Transverse colon (tissue), 3 donors: Measurements from ENCODE around the gene SLC24A2.

Experiments
- CTCF ChIP-seq, 5 experiments: fragments of 200-600 bp in 3 of 5; fragments of 450-650 bp in 2 of 5; sonication (generic) in 3 of 5; IDR thresholded peaks; 1 replicate in 2 of 5; 2 replicates in 3 of 5; pipeline ENCODE4 v1.5.1; 2016 to 2017; ENCODE audit warnings: antibody characterized with exemption in 5 of 5, inconsistent platforms in 3 of 5, mild to moderate bottlenecking in 2 of 5, moderate library complexity in 1 of 5
- EP300 ChIP-seq: sonication (generic); formaldehyde crosslinking; IDR thresholded peaks from one replicate; pipeline ENCODE4 v1.6.1; 2017; ENCODE audit warnings: antibody characterized with exemption, low read depth
- POLR2A ChIP-seq: fragments of 450-650 bp; IDR thresholded peaks from one replicate; pipeline ENCODE4 v1.6.1; 2016; ENCODE audit warnings: antibody characterized with exemption, mild to moderate bottlenecking, moderate library complexity

- TF ChIP-seq EP300 = no peak
- no peak for TF ChIP-seq POLR2A
- no peak for TF ChIP-seq CTCF (IDR thresholded peaks at IDR 0.05)
Observed at GRCh38 chr9:19799784-19800183, 10.9 kb upstream of the SLC24A2 start.
